HG02943 (cell line): ENCODE measurements around the gene NR0B2.
"Not testable (repeated sequence)": the region's sequence is repeated elsewhere in the genome, so short reads cannot be mapped to it uniquely, and the experiment has no call there.

Source experiments
- ATAC-seq: cut with Tn5 transposase; IDR thresholded peaks from one replicate; pipeline ENCODE4 v1.9.1; 2021; ENCODE audit warnings: mild to moderate bottlenecking, low read depth, moderate library complexity; ENCODE audit not compliant: unreplicated experiment

Gene NR0B2, protein sequence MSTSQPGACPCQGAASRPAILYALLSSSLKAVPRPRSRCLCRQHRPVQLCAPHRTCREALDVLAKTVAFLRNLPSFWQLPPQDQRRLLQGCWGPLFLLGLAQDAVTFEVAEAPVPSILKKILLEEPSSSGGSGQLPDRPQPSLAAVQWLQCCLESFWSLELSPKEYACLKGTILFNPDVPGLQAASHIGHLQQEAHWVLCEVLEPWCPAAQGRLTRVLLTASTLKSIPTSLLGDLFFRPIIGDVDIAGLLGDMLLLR

DNA sequence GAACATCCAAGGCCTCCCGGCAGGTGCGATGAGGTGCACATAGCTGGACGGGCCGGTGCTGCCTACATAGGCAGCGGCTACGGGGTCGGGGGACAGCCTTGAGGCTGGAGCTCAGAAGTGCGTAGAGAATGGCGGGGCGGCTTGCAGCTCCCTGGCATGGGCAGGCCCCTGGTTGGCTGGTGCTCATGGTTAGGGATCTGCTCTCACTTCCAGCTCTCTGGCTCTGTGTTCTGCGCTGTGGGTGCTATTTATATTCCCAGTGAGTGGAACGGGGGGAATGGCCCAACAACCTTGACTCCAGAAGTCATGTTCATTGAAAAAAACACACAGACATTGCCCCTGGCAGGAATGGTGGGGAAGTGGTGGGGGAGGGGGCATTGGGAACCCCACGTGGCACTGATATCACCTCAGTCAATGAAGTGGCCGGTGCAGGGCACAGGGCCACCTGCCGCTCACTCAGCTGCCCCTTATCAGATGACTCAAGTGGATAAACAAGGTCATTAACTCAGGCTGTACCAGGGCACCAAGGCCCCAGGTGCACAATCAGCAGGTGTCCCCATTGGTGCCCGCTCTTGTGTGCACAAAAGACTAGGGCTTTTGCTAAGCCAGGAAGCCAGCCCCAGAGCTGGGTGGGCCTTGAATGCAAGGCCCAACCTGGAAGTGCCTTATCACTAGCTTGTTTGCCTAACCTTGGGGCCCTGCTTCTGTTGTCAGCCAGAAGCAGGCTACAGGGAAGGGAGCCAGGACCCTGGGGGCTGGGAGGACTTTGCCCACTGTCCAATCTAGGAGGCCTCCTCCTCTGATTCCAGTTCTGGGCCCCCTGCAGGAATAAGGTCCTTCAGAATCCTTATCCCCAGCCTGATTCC is at the start of gene NR0B2:
NR0B2 (minus strand) TSS at position 222 of the 866 bp plus-strand sequence; CDS start at position 187, 35 bp downstream.
- ATAC-seq = no peak

DNA sequence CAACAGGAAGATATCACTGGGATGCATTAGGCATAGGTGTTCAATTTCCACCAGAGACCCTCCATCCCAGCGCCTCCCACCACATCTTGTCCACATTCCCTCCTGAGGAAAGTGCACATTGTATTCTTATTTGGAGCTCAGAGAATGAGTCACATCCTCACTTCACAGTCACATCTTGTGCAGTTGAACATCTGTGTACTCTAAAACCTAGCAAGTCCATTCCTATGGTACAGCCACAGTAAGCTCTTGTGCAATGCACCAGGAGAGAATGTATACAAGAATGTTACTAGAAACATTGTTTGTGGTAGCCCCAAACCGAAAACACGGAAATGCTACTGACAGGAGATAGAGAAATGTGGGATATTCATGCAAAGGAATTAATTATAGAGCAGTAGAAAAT is 48.1 kb upstream of the NR0B2 start:
- ATAC-seq = no peak

DNA sequence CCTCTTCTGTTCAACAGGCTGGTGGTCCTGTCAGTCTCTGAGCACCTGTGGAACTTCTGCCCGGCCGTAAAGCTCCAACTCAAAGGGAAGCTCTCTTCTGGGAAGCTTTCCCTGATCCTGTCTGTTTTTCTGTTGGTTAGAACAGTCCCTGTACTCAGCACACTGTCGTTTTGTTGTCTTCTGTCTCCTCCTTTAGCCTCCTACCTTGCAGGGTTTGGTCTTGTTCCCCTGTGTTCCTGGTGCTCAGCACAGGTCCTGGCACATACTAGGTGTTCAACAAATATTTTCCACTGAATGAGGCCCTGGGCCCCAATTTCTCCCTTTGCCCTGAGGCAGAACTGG is 46.8 kb upstream of the NR0B2 start:
- no peak for ATAC-seq

DNA sequence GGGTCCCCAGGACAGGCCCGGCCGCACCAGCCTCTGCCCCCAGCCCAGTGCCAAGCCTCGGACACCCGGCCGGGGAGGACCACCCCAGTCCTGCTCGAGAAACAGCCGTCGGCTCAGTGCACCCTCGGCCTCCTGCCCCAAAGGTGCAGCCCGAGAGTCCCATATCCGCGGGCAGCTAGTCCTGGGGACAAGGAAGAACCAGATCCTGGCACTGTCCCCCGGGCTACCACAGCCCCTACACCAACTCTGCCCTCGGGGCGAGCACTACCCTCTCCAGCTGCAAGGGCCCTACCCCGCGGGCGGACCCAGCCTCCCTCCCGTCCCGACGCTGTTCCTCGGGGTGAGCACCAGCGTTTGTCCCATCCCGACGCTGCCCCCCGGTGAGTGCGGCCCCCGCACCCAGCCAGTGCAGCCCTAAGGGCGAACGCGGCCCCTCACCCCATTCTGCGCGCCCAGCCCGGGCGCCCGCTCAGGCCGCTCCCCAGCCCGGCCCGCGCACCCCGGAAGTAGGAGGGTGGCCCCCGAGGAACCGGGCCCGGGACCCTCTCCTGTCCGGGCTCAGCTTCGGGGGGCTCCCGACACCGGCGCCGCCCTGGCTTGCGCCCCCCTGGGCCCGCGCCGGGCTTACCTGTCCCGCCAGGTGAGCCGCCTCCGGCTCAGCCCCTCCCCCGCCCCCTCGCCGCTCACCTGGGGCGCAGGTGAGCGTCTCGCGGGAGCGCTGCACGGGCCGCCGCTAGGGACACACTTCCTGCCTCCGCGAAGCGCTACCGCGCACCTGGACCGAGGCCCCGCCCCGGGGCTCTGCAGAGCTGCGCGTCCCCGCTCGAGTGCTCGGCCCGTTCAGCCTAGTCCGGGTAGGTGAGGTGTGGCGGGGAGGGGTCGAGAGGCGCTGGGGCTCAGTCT is 46.2 kb upstream of the NR0B2 start, which contains the start of gene KDF1:
KDF1 (minus strand) TSS at position 747 of the 903 bp plus-strand sequence. CDS start 8,088 bp downstream, outside the sequence.
- no peak for ATAC-seq

DNA sequence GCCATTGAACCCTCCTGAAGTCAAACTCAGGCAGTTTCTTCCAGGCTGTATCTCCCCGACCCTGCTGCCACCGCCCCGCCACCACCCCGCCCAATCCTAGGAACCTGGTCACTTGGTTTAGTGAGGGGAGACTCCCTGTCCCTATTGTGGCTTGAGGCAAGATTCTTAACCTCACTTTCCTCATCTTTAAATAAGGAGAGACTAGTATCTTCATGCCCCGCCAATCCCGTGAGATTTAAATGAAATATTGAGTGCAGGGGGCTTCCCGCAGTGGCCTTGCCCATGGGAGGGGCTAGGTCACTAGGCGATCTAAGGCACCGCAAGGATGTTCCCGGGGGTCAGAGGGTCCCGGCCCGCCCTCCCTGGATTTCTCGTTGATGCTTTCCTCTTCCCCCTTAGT is 45.5 kb upstream of the NR0B2 start:
- ATAC-seq = no peak

DNA sequence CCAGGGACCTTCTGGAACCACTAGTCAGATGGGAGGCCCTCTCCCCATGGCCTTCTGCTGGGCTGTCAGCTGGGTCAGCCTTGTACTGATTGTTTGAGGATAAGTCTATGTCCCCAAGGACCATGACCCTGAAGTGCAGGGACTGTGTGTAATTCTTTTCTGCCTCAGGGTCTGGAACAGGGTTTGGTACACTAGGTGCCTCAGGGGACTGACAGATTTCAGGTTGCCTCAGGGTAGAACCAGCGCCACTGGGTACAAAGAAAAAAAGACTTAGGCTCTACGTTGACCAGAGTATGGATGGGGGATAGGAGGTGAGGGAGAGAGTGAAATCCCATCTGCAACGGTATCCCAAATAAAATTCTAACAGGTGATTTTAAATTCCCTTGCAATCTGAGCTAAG is 43.5 kb upstream of the NR0B2 start:
- no peak for ATAC-seq

DNA sequence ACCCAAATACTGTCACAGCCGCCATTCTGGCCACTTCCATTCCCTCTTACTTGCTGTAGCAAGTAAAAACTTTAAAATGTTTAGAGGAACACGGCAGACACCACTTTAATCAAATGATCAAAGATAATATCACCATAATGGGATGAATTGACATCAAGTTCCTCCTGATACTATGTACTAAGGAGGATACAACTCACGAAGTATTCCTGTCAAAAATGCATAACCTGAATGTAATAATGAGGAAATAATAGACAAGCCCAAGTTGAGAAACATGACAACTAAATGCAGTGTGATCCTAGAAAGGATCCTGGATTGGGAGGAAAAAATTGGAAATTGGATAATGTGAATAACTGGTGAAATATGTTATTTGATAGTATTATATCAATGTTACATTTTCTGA is 42.5 kb upstream of the NR0B2 start:
- ATAC-seq = no peak

DNA sequence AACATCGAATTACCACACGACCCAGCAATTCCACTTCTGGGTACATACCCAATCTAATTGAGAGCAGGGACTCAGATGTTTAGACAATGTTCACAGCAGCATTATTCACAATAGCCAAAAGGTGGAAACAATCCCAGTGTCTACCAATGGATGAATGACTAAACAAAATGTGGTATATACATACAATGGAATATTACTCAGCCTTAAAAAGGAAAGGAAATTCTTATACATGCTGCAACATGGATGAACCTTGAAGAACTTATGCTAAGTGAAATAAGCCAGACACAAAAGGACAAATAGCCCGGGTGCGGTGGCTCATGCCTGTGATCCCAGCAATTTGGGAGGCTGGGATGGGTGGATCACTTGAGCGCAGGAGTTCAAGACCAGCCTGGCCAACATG is 39.6 kb upstream of the NR0B2 start:
- ATAC-seq = no peak

DNA sequence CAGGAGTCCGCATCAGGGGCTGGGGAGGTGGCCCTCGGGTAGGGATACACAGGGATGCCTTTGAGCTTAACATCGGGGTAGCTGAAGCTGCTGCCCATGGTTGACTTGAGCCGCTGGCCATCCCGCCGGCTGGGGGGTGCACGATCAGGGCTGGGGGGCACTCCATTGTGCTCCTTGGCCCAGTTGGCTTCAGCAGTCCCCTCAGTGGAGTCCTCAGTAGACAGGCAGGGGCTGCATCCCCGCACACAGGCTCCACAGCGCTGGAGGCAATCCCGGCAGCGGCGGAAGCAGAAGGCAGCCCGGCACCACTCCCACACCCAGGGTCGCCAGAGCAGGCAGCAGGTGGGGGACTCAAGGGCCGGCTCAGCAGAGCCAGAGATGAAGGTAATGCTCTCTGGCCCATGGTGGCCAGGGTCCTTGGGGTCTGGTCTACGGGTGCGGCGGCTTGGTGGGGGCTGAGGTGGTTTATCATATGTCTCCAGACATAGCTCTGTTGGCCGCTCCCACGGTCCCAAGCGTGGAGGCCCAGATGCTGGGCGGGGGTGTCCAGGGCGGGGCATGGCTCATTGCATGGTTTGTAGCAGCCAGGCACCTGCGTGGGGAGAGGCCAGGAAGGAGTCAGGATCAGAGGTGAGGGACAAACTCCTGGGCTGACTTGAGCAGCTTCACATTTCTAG is 38.2 kb upstream of the NR0B2 start:
- ATAC-seq = no peak

DNA sequence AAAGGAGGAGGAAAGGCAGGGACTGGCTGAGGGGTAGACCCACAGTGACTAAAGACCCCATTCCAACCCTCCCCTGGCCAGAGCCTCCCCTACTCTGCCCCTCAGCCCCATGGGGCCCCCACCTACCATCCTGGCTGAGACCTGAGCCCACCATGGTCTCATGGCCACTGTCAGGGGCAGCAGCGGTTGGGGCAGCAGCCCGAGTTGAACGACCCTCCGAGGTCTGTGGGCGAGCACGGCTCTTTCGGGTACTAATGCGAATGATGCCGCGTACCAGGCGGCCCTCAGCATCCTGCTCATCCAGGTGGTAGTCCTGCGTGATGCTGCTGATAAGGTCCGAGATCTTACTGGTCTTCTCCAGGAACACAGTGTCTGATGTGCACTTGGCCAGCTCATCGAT is 37.4 kb upstream of the NR0B2 start:
- ATAC-seq = no peak

DNA sequence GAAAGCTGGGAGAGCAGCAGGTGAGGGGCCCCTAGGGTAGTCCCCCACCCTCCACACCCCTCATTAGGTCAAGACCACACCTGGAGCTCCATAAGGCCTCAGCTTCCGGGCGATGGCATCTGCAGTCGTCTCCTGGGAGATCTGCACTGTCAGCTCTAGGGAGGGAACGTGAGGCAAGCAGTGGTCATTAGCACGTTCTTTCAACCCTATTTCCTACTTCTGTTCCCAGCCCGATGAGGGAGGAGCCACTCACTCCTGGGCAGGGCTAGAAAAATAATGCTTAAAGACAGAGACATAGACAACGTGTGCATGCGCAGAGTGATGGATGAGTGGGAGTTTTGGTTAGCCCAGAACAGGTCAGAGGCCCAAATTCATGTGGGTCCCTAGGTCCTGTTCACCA is 36.8 kb upstream of the NR0B2 start:
- ATAC-seq = no peak

DNA sequence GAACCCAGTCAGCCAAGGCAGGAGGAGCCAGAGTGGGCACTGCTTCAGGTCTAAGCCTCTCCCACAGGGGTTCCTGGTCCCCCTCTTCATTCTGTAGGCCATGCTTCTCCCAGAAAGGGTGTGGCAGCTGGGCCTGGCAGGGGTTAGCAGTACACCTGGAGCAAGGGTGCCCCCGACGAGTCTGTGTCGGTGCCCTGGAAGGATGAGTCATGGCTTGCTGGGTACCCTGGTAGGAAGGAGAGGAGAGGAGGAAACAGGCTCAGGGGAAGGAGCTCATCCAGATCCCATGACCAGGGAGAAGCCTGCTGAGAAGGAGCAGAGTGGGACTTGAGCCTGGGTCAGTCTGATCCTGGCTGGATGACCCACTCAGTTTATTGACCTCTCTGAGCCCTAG is 36.1 kb upstream of the NR0B2 start:
- ATAC-seq = no peak

DNA sequence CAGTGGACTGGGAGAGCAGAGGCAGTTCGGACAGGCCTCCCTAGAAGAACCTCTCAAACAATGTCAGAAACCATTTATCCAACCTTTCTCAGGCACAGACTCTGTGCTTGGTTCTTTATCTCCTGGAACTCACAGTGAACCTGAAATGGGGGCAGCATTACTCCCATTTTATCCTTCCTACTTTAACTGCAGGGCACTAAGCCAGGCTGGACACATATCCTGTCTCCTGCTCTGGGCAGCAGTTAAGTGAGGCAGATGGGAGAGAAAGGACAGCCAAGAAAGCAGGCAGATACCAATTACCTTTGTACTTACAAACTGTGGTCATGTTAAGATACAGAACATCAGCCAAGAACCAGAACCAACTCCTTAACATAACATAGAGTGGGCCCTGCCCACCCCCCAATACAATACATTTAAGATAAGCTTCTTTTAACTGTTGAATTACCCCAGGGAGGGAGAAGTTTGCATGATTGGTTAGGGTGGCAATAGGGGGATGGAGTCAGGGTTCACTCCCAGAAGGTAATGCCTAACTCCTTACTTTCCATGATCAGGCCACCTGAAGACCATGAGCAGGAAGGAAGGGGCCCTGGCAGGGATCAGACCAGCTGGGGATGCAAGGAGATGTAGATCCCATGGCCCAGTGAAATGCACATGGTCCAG is 35.6 kb upstream of the NR0B2 start:
- no peak for ATAC-seq

DNA sequence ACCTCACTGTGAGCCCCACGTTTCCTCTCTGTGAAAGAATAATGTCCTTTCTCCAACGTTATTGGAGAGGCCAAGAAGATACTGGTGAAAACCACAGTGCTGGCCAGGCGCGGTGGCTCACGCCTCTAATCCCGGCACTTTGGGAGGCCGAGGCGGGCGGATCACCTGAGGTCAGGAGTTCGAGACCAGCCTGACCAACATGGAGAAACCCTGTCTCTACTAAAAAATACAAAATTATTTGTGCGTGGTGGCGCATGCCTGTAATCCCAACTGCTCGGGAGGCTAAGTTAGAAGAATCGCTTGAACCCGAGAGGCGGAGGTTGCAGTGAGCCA is 34.9 kb upstream of the NR0B2 start:
- not testable (repeated sequence) for ATAC-seq

DNA sequence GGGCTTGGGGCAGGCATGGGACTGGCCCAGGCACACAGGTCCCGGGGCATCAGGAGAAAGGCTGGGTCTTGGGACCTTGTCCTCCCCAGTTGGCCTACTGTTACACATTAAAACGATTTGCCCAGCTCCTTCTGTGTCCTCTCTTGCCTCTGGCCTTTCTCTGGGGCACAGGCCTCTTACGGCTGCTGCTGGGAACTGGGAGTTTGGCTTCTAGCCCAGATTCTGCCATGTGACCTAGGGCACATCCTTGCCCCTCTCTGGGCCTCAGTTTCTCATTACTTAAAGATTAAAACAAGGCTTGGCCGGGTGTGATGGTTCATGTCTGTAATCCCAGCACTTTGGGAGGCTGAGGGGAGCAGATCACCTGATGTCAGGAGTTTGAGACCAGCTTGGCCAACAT is 32.5 kb upstream of the NR0B2 start:
- ATAC-seq = no peak

DNA sequence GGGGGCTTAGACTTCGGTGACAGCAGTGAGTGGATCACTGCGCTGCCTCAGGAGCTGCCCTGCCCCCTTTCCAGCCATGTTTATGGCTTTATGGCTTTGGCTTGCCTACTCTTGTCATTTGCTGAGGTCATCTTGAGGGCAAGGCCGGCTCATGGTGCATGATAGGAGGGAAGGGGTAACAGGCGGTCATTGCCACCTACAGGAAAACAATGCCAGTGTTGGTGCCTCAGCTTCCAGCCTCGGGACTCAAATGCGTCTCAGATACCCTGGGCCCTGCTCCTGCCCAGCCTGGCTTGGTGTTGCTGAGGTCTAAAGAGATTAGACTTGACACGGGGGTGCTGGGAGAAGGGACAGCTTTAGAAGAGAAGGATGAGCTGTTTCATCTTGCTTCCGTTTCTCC is 32.0 kb upstream of the NR0B2 start:
- no peak for ATAC-seq

DNA sequence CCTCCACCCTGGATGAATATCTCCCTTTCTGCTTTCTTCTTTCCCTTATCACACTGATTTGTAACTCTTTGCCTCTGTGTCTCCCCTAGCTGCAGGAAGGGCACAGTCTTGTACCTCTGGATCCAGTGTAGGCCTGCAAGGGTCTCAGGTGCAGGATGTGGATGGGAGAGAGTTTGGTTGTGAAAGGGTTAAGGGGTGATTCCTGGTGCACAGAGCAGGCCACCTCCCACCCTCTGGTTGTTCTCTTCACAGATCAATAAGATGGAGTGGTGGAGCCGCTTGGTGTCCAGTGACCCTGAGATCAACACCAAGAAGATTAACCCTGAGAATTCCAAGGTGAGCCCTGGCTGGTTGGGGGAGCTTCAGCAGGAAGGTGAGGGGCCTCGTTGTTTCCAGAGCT is 31.4 kb upstream of the NR0B2 start:
- ATAC-seq = no peak

DNA sequence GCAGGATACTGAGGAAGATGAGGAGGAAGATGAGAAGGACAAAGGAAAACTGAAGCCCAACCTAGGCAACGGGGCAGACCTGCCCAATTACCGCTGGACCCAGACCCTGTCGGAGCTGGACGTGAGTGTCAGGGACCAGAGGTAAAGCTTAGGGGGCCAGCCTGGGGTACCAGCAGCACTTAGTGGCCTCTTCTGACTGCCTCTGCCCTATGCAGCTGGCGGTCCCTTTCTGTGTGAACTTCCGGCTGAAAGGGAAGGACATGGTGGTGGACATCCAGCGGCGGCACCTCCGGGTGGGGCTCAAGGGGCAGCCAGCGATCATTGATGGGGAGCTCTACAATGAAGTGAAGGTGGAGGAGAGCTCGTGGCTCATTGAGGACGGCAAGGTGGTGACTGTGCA is 28.9 kb upstream of the NR0B2 start:
- ATAC-seq = no peak

DNA sequence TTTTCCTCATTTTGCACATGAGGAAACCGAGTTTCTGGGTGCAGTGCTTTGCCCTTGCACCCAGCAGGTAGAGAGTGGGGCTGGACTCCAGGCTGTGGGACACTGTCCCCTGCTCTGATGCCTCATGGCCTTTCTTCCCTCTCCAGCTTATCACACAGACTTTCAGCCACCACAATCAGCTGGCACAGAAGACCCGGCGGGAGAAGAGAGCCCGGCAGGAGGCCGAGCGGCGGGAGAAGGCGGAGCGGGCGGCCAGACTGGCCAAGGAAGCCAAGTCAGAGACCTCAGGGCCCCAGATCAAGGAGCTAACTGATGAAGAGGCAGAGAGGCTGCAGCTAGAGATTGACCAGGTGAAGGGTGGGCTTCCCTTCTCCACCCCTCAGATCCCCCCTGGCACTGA is 27.5 kb upstream of the NR0B2 start:
- ATAC-seq = no peak

DNA sequence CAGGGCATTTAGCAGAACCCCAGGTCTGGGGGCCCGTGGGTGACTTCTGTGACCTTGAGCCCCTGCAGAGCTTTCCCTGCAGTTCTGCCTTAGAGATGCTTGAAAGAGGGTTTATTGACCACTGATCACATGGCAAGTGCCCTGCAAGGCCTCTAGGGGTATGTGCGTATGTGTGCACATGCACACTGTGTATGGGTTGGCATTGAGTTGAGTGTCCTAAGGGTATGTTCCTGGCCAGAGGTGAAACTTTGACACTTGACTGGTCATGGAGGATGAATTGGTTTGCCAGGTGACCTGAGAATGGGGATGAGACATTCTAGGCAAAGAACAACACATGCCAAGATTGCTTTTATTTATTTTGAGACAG is 24.9 kb upstream of the NR0B2 start:
- ATAC-seq = no peak
